Upper lobe of left lung (tissue), 4 donors: Measurements from ENCODE around the gene AFF1.

ENCODE experiments used
- CTCF ChIP-seq, 6 experiments: fragments of 450-650 bp in 4 of 6; fragments of 200-600 bp in 2 of 6; sonication (generic) in 2 of 6; IDR thresholded peaks; one replicate each; pipeline ENCODE4 v1.5.1; 2016 to 2019; ENCODE audit warnings: antibody characterized with exemption in 6 of 6
- EP300 ChIP-seq, 4 donors: sonication (generic); formaldehyde crosslinking; IDR thresholded peaks; one replicate each; pipeline ENCODE4 v1.5.1; 2017; ENCODE audit warnings: antibody characterized with exemption in 4 of 4, control low read depth in 2 of 4

DNA sequence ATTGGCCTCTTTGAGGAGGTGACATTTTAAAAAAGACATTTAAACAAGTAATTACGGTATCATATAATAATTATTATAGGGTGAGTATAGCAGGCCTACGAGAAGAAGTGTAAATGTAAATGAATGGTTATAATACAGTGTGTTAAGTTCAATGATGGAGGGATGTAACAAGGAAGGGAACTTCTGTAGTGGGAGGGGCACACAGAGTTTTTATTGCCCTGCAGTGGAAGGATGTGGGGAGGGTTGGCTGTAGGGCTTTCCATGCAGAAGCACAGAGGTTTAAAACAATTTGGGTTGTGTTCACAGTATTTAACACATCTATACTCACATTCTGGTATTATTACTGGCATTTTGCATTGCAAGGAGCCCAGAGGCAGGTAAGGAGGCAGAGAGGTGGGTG, 41.1 kb downstream of the AFF1 start:
- TF ChIP-seq CTCF (IDR thresholded peaks at IDR 0.05) (no peak), EP300 (IDR thresholded peaks at IDR 0.05) (no peak)
